ENCODE measurements around the gene BCL6B. TPM values are rescaled to one million over a fixed set of nuclear protein-coding genes. Genes with fewer than 3 reads are reported as not detected.

BCL6B gene
- total RNA-seq, 2 donors from 2014 or later, result 0.73 to 1.1 TPM

- H3K36me3 Mint-ChIP-seq, result peaks cover 26% of the 10 kb centered on the region
- ATAC-seq (no peak), DNase-seq (ENCODE audit: low spot score) (no peak)
- no peaks in the 10 kb centered on the region for H3K27me3 Mint-ChIP-seq
- no peaks in the 10 kb centered on the region for H3K9me3 Mint-ChIP-seq
- H3K4me3 Mint-ChIP-seq, result no peak overlapping the region
- H3K27ac Mint-ChIP-seq, result peak overlapping the region in 1 of 2 donors; percentile 40
- H3K4me1 Mint-ChIP-seq (ENCODE audit: low read depth in 2 of 2), result peaks cover 9 to 10% of the 10 kb centered on the region in 2 donors
These were observed 23.9 kb upstream of the BCL6B start for GRCh38 chr17:6998855-6999508.

DNA sequence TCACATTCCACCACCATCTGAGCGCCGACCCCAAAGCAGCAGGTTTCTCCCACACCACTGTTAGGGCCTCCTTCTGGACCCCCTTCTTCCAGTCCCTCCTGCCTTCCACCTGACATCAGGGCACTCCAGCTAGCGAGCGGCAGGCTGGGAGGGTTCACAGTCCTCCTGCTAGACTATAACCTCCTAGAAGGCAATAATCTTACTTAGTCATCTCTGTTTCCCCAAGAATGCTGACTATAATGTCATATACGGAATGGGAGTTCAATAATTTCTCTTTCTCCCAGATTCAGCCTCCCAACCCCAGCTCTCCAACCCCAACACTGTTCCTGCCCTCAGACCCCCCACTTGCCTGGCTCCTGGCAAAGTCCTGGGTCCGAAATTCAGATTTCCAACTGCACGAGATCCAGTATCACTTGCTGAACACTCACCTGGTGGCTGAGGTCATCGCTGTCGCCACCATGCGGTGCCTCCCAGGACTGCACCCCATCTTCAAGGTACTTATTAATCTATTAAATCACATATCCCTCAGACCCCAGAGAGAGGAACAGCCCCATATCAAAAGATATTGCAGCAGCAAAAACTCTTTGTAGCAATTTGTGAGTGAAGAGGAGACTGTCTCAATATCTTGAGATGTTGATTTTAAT lies 21.4 kb upstream of the BCL6B start:
- peak overlapping the region in 1 of 2 donors; percentile 24 for H3K27ac Mint-ChIP-seq

DNA sequence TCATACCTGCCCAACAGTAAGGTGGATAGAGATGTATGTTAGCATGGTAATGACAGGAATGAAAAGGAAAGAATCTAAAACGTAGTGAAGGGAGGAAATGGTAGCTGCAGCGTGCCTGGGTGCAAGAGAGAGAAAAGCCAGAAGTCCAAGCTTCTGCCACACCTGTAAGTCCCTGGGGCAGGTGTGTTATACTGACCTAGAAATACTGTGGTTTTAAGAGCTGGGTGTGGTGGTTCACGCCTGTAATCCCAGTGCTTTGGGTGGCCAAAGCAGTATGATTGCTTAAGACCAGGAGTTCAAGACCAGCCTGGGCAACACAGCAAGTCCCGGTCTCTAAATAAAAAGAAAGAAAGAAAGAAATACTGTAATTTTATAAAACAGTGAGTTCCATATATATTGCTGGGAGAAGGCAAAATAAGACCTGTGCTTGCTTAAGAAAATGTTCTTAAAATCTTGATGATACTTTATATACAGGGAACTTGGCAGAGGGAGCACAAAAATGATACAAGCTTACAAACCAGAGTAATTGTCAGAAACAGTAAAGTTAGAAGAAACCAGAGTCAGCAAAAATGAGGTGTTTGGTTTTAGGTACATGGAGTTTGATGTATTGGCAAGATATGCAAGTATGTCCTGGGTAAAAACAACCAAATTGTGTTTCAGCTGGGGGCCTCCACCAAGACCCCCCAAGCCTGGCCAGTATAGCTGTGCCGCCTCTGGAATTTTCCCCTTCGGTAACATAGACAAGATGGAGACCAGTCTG lies 20.4 kb upstream of the BCL6B start:
- no peak for ATAC-seq
- peak overlapping the region in 1 of 2 donors; percentile 24 for H3K27ac Mint-ChIP-seq
- peaks cover 26% of the 10 kb centered on the region for H3K36me3 Mint-ChIP-seq
- no peak overlapping the region for H3K4me3 Mint-ChIP-seq
- no peak for DNase-seq (ENCODE audit: low spot score)
- peaks cover 24 to 25% of the 10 kb centered on the region in 2 donors for H3K4me1 Mint-ChIP-seq (ENCODE audit: low read depth in 2 of 2)
- H3K27me3 Mint-ChIP-seq, result no peaks in the 10 kb centered on the region
- no peaks in the 10 kb centered on the region for H3K9me3 Mint-ChIP-seq

More for the DNA sequence above, 21.4 kb upstream of the BCL6B start:
- no peak for ATAC-seq
- peaks cover 18 to 19% of the 10 kb centered on the region in 2 donors for H3K4me1 Mint-ChIP-seq (ENCODE audit: low read depth in 2 of 2)
- H3K4me3 Mint-ChIP-seq, result no peak overlapping the region
- peaks cover 26% of the 10 kb centered on the region for H3K36me3 Mint-ChIP-seq
- DNase-seq (ENCODE audit: low spot score), result no peak
- no peaks in the 10 kb centered on the region for H3K9me3 Mint-ChIP-seq
- H3K27me3 Mint-ChIP-seq, result no peaks in the 10 kb centered on the region

DNA sequence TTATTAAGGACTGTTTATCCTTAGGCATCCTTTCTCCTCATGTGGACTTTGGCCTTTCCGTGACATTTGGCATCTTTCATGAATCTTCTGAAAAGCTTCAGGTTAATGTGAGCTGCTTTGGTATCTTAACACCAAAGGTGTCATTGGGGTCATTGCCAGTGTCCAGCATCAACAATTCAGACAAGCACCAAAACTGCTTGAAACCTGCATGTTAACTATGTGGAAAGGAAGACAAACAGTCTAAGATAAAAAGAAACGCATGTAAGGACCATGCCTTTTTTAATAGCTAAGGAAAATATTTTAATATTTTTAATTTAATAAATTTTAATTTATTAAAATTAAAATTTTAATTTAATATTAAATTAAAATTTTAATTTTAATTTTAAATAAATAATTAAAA lies 19.1 kb upstream of the BCL6B start:
- no peaks in the 10 kb centered on the region for H3K9me3 Mint-ChIP-seq
- no peak overlapping the region for H3K4me3 Mint-ChIP-seq
- no peak overlapping the region for H3K27ac Mint-ChIP-seq
- peaks cover 19% of the 10 kb centered on the region for H3K36me3 Mint-ChIP-seq
- no peaks in the 10 kb centered on the region for H3K27me3 Mint-ChIP-seq
- ATAC-seq (no peak), DNase-seq (ENCODE audit: low spot score) (no peak)
- H3K4me1 Mint-ChIP-seq (ENCODE audit: low read depth in 2 of 2), result peaks cover 24 to 25% of the 10 kb centered on the region in 2 donors

DNA sequence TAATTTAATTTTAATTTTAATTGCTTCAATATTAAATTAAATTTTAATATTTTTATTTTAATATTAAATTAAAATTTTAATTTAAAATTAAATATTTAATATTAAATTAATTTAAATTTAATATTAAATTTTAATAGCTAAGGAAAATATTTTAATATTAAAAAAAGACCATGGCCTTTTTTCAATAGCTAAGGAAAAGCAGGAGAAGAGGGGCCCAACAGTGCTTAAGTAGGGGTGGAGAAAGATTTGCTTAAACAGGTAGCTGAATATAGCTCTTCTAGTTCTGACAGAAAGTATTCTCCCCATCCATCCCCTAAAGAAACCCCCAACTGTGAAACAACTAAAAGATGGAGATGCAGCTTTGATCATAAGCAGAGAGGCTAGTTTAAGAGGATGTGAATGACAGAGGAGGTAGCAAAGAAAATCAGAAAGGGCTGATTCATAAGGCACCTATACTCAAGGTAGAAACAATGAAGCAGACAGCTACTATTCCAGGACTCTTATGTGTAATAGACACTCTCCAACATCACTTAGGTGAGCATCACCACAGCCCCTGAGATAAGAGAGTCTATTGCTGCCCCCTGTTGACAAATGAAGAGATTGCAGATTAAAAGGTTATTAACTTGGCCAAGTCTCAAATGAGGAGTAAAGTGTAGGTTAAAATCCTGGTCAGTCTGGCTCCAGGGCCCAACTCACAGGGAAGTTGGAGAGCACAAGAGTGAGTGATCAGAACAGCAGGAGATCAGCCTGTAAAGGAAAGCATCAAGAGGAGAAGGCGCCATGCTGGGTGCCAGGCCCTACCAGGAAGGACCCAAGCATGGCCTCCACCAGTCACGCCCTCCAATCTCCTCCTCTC lies 18.2 kb upstream of the BCL6B start:
- peaks cover 29 to 30% of the 10 kb centered on the region in 2 donors for H3K4me1 Mint-ChIP-seq (ENCODE audit: low read depth in 2 of 2)
- H3K27me3 Mint-ChIP-seq, result no peaks in the 10 kb centered on the region
- ATAC-seq (peak; percentile 81 to 84), DNase-seq (ENCODE audit: low spot score) (peak; percentile 73)
- no peak overlapping the region for H3K4me3 Mint-ChIP-seq
- H3K36me3 Mint-ChIP-seq, result peaks cover 19% of the 10 kb centered on the region
- no peaks in the 10 kb centered on the region for H3K9me3 Mint-ChIP-seq
- peak overlapping the region in 1 of 2 donors; percentile 52 for H3K27ac Mint-ChIP-seq

DNA sequence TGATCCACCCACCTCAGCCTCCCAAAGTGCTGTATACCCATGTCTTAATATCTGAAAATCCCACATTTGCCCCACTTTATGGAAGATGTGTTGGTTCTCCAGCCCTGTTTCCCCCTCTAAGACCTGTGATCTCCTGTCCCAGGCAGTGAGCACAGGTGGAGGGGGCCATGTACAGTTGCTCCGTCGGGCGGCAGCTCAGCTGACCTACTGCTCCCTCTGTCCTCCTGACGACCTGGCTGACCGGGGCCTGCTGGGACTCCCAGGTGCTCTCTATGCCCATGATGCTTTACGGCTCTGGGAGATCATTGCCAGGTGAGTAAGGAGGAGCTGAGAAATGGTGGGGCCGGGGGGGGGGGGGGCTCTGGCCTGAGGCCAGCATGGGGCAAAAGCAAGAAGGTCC lies 17.1 kb upstream of the BCL6B start:
- Mint-ChIP-seq H3K36me3 (peaks cover 15% of the 10 kb centered on the region), H3K4me3 (no peak overlapping the region), H3K4me1 (ENCODE audit: low read depth in 2 of 2) (peaks cover 34 to 37% of the 10 kb centered on the region in 2 donors)

GRCh38 chr17:7007143-7007542 lies 15.7 kb upstream of the BCL6B start:
- Mint-ChIP-seq H3K4me3 (no peak overlapping the region), H3K27ac (peak overlapping the region in 1 of 2 donors; percentile 7), H3K9me3 (no peaks in the 10 kb centered on the region), H3K36me3 (peaks cover 3% of the 10 kb centered on the region), H3K4me1 (ENCODE audit: low read depth in 2 of 2) (peaks cover 41 to 44% of the 10 kb centered on the region in 2 donors), H3K27me3 (no peaks in the 10 kb centered on the region)
- ATAC-seq (no peak), DNase-seq (ENCODE audit: low spot score) (no peak)

More for the DNA sequence above, 17.1 kb upstream of the BCL6B start:
- no peak for DNase-seq (ENCODE audit: low spot score)
- Mint-ChIP-seq H3K9me3 (no peaks in the 10 kb centered on the region), H3K27ac (no peak overlapping the region), H3K27me3 (no peaks in the 10 kb centered on the region)
- ATAC-seq, result no peak

DNA sequence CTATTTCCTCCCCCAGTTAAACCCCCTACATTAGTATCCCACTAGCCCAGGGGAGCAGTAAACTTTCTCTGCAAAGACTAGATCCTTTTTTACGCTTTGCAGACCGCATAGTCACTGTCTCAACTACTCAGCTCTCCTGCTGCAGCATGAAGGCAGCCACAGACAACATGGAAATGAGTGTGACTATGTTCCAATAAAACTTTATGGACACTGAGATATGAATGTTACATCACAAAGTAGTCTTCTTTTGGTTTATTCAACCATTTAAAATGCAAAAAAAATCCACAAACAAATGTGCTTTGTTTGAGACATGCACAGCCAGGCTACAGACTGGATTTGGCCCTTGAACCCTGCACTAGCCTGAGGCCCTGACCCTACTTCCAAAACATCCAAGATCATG lies 12.3 kb upstream of the BCL6B start:
- Mint-ChIP-seq H3K36me3 (peaks cover 12% of the 10 kb centered on the region), H3K4me1 (ENCODE audit: low read depth in 2 of 2) (peaks cover 49 to 52% of the 10 kb centered on the region in 2 donors), H3K27me3 (no peaks in the 10 kb centered on the region), H3K4me3 (peak overlapping the region; percentile 99), H3K9me3 (no peaks in the 10 kb centered on the region), H3K27ac (peak overlapping the region in 1 of 2 donors; percentile 33)
- DNase-seq (ENCODE audit: low spot score) (no peak), ATAC-seq (no peak)

DNA sequence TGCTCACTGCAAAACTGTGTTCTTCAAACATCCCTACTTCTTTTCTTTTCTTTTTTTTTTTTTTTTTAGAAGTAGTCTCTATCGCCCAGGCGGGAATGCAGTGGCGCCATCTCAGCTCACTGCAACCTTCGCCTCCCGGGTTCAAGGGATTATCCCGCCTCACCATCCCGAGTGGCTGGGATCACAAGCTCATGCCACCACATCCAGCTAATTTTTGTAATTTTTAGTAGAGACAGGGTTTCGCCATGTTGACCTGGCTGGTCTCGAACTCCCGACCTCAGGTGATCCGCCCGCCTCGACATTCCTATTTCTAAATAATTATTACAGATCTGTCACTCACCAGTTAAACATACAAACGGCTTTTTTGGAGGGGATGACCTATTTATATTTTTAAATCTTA lies 11.4 kb upstream of the BCL6B start:
- Mint-ChIP-seq H3K36me3 (peaks cover 12% of the 10 kb centered on the region), H3K27me3 (no peaks in the 10 kb centered on the region), H3K4me1 (ENCODE audit: low read depth in 2 of 2) (peaks cover 58 to 59% of the 10 kb centered on the region in 2 donors), H3K4me3 (peak overlapping the region; percentile 99), H3K9me3 (no peaks in the 10 kb centered on the region), H3K27ac (peak overlapping the region; percentile 98 to 99)
- DNase-seq (ENCODE audit: low spot score) (no peak), ATAC-seq (no peak)

GRCh38 chr17:7011942-7012254 lies 11.0 kb upstream of the BCL6B start:
- DNase-seq (ENCODE audit: low spot score) (no peak), ATAC-seq (no peak)
- Mint-ChIP-seq H3K9me3 (no peaks in the 10 kb centered on the region), H3K4me3 (peak overlapping the region; percentile 99), H3K36me3 (peaks cover 12% of the 10 kb centered on the region), H3K27me3 (no peaks in the 10 kb centered on the region), H3K27ac (peak overlapping the region; percentile 98 to 99), H3K4me1 (ENCODE audit: low read depth in 2 of 2) (peaks cover 58 to 60% of the 10 kb centered on the region in 2 donors)

DNA sequence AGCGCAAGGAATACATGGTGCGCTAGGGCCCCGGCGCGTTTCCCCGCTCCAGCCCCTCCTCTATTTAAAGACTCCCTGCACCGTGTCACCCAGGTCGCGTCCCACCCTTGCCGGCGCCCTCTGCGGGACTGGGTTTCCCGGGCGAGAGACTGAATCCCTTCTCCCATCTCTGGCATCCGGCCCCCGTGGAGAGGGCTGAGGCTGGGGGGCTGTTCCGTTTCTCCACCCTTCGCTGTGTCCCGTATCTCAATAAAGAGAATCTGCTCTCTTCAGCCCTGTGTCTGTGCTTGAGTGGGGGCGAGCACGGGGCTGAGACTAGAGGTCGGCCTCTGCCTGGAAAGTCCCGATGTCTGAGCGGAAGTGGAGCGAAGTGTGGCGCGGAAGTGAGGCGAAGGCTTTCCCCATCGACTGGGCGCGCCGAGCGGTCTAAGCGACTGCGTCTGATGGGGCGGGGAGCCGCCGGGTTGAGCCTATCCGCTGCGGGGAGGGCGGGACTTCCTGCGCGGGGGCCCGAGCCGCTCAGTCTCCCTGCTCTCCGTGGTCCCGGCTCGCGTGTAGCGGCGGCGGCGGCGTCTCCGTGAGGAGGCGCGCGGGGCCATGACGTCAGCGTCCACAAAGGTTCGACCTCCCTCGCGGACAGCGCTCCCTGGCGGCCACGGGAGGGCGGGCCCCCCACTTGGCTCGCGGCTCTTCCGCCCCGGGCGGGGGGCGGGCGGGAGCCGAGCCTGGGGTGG lies 8.4 kb upstream of the BCL6B start:
- Mint-ChIP-seq H3K4me3 (peak overlapping the region; percentile 99), H3K27me3 (no peaks in the 10 kb centered on the region), H3K36me3 (peaks cover 12% of the 10 kb centered on the region), H3K9me3 (no peaks in the 10 kb centered on the region), H3K4me1 (ENCODE audit: low read depth in 2 of 2) (peaks cover 70 to 72% of the 10 kb centered on the region in 2 donors), H3K27ac (peak overlapping the region; percentile 98 to 99)
- peak; percentile 92 to 94 for ATAC-seq
- peak; percentile 99 for DNase-seq (ENCODE audit: low spot score)

DNA sequence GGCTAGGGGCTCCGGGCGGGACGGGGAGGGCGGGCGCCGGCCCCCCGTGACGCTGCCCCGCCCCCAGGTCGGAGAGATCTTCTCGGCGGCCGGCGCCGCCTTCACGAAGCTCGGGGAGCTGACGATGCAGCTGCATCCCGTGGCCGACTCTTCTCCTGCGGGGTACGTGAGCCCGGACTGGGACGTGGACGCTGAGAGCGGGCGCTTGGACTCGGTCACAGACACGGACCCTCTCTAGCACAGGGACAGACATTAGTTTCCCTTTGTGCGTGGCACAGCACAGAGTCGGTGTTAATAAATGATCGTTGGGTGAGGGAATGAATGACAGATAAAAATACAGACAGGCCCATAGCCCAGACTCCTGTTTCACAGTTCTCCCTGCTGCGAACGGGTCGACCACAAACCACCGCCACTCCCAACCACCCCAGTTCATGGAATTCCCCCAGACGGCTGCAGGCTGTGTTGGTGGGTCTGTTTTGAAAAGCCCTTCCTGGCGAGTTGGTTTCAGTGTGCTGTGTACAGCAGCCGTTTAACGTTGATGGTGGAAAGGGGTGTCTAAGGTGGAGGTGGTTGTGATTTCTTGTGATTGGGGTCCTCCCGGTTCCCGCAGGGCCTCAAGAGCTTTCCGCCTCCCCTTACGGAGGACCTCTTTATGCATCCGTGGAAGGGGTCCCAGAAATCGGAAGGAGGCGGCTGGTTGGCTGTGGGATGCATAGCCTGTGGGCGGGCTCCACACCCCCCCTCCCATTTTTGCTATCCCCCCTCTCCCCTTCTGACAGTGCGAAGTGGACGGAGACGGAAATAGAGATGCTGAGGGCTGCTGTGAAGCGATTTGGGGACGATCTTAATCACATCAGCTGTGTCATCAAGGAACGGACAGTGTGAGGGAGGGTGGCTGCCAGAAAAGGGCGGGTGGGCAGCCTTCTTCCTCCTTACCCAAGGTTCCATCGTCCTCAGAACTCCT lies 7.6 kb upstream of the BCL6B start:
- peak; percentile 55 to 70 for ATAC-seq
- Mint-ChIP-seq H3K36me3 (peaks cover 12% of the 10 kb centered on the region), H3K4me1 (ENCODE audit: low read depth in 2 of 2) (peaks cover 63 to 71% of the 10 kb centered on the region in 2 donors)

More for the DNA sequence above, 7.6 kb upstream of the BCL6B start:
- DNase-seq (ENCODE audit: low spot score), result peak; percentile 93
- H3K27me3 Mint-ChIP-seq, result no peaks in the 10 kb centered on the region
- no peaks in the 10 kb centered on the region for H3K9me3 Mint-ChIP-seq
- H3K4me3 Mint-ChIP-seq, result peak overlapping the region; percentile 99
- peak overlapping the region; percentile 98 to 99 for H3K27ac Mint-ChIP-seq
